Measurements from ENCODE around the gene PIK3CA. TPM values are rescaled to one million over a fixed set of nuclear protein-coding genes. Genes with fewer than 3 reads are reported as not detected.
"Not testable (repeated sequence)": the region's sequence is repeated elsewhere in the genome, so short reads cannot be mapped to it uniquely, and the experiment has no call there.

Gene PIK3CA
- total RNA-seq, 1 donor from 2014 or later: 30.6 TPM

- H3K4me3 ChIP-seq: no peak overlapping the region
- no peak overlapping the region for H3K27ac ChIP-seq
- H3K9me3 ChIP-seq: no peaks in the 10 kb centered on the region
- H3K27me3 ChIP-seq: no peaks in the 10 kb centered on the region
- DNase-seq: no peak
- peaks cover 16% of the 10 kb centered on the region for H3K36me3 ChIP-seq
- TF ChIP-seq CTCF (IDR thresholded peaks at IDR 0.05): no peak
- H3K4me1 ChIP-seq: no peaks in the 10 kb centered on the region
- intact Hi-C loops (cut with DNase I): no loop called here
- ATAC-seq: no peak
These were observed 88.6 kb downstream of the PIK3CA start for GRCh38 chr3:179236669-179237301.

GRCh38 chr3:179240299-179240698 lies 92.1 kb downstream of the PIK3CA start:
- DNase-seq; H3K4me1 ChIP-seq; H3K9me3 ChIP-seq; H3K4me3 ChIP-seq; intact Hi-C loops (cut with DNase I); H3K27me3 ChIP-seq; H3K36me3 ChIP-seq; H3K27ac ChIP-seq; ATAC-seq: not testable (repeated sequence)

GRCh38 chr3:179242859-179243258 lies 94.7 kb downstream of the PIK3CA start:
- H3K27me3 ChIP-seq; H3K27ac ChIP-seq; H3K9me3 ChIP-seq; H3K4me1 ChIP-seq; H3K4me3 ChIP-seq; intact Hi-C loops (cut with DNase I); DNase-seq; ATAC-seq; H3K36me3 ChIP-seq: not testable (repeated sequence)

- ATAC-seq (no peak), DNase-seq (no peak)
- Histone ChIP-seq H3K27me3 (no peaks in the 10 kb centered on the region), H3K27ac (no peak overlapping the region), H3K4me3 (no peak overlapping the region), H3K9me3 (no peaks in the 10 kb centered on the region), H3K4me1 (no peaks in the 10 kb centered on the region), H3K36me3 (no peaks in the 10 kb centered on the region)
- intact Hi-C loops (cut with DNase I): no loop called here
- TF ChIP-seq CTCF (IDR thresholded peaks at IDR 0.05): no peak
These were observed 96.7 kb downstream of the PIK3CA start for GRCh38 chr3:179244878-179245277.

- no peaks in the 10 kb centered on the region for H3K36me3 ChIP-seq
- no peaks in the 10 kb centered on the region for H3K9me3 ChIP-seq
- H3K4me1 ChIP-seq: no peaks in the 10 kb centered on the region
- DNase-seq (no peak), ATAC-seq (peak; percentile 41)
- intact Hi-C loops (cut with DNase I): no loop called here
- H3K27ac ChIP-seq: no peak overlapping the region
- no peaks in the 10 kb centered on the region for H3K27me3 ChIP-seq
- no peak overlapping the region for H3K4me3 ChIP-seq
- TF ChIP-seq CTCF (IDR thresholded peaks at IDR 0.05): no peak
These were observed 99.3 kb downstream of the PIK3CA start for GRCh38 chr3:179247289-179248015.

GRCh38 chr3:179250803-179251476 lies 102.8 kb downstream of the PIK3CA start, which contains the start of gene KCNMB3:
TSS of gene KCNMB3 (minus strand) at chr3:179251114. CDS start at chr3:179250990, 124 bp downstream.
- no peak for DNase-seq
- no peaks in the 10 kb centered on the region for H3K27me3 ChIP-seq
- no peaks in the 10 kb centered on the region for H3K4me1 ChIP-seq
- H3K4me3 ChIP-seq: no peak within 1 kb of the TSS
- intact Hi-C loops (cut with DNase I): no loop called here
- H3K36me3 ChIP-seq: no peaks in the 10 kb centered on the region
- ATAC-seq: no peak
- no peak for TF ChIP-seq CTCF (IDR thresholded peaks at IDR 0.05)
- no peak within 1 kb of the TSS for H3K27ac ChIP-seq
- H3K9me3 ChIP-seq: no peaks in the 10 kb centered on the region
